ENCODE data around the gene CYP26A1.

Gene CYP26A1

GRCh38 chr10:93081318-93081717 lies 7.6 kb downstream of the CYP26A1 start:
- DNase-seq (ENCODE audit: low read depth): no peak
- TF ChIP-seq CTCF (conservative IDR thresholded peaks at IDR 0.05; ENCODE audit: low read depth, low read length): no peak
- H3K4me3 ChIP-seq (ENCODE audit: low read length): no peak overlapping the region

GRCh38 chr10:93081834-93082233 lies 8.1 kb downstream of the CYP26A1 start:
- no peak for DNase-seq (ENCODE audit: low read depth)
- H3K4me3 ChIP-seq (ENCODE audit: low read length): no peak overlapping the region
- no peak for TF ChIP-seq CTCF (conservative IDR thresholded peaks at IDR 0.05; ENCODE audit: low read depth, low read length)

DNA sequence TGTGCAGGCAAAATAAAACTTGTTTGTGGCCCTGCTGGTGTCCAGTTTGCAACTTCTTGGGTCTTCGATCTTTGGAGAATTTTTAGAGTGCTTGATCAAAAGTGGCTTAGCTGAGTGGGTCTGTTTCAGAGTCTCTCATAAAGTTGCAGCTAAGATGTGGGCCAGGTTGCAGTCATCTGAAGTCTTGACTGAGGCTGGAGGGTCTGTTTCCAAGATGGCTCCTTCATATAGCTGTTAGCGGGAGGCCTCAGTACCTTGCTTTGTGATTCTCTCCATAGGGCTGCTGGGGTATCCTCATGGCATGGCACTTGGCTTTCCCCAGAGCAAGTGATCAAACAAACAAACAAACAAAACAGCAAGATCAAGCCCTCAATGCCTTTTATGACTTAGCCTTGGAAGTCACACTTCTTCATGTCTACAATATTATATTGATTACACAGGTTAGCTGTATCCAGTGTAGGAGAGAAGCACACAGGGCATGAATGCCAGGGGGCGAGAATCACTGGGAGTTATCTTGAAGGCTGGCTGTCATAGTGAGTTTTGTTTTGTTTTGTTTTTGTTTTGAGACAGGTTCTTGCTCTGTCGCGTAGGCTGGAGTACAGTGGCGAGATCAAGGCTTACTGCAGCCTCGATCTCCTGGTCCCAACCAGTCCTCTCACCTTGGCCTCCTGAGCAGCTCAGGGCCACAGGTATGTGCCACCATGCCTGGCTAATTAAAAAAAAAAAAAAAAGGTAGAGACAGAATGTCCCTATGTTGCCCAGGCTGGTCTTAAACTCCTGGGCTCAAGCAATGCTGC lies 10.2 kb downstream of the CYP26A1 start:
- no peak for TF ChIP-seq CTCF (conservative IDR thresholded peaks at IDR 0.05; ENCODE audit: low read depth, low read length)
- H3K4me3 ChIP-seq (ENCODE audit: low read length): no peak overlapping the region
- no peak for DNase-seq (ENCODE audit: low read depth)

- H3K4me3 ChIP-seq (ENCODE audit: low read length): no peak overlapping the region
- TF ChIP-seq CTCF (conservative IDR thresholded peaks at IDR 0.05; ENCODE audit: low read depth, low read length): no peak
- no peak for DNase-seq (ENCODE audit: low read depth)
Observed at GRCh38 chr10:93085272-93085859, 11.7 kb downstream of the CYP26A1 start.

GRCh38 chr10:93086289-93086688 lies 12.6 kb downstream of the CYP26A1 start:
- H3K4me3 ChIP-seq (ENCODE audit: low read length): no peak overlapping the region
- no peak for TF ChIP-seq CTCF (conservative IDR thresholded peaks at IDR 0.05; ENCODE audit: low read depth, low read length)
- no peak for DNase-seq (ENCODE audit: low read depth)

- DNase-seq (ENCODE audit: low read depth): no peak
- no peak overlapping the region for H3K4me3 ChIP-seq (ENCODE audit: low read length)
- TF ChIP-seq CTCF (conservative IDR thresholded peaks at IDR 0.05; ENCODE audit: low read depth, low read length): no peak
Observed at GRCh38 chr10:93087846-93088245, 14.2 kb downstream of the CYP26A1 start.

DNA sequence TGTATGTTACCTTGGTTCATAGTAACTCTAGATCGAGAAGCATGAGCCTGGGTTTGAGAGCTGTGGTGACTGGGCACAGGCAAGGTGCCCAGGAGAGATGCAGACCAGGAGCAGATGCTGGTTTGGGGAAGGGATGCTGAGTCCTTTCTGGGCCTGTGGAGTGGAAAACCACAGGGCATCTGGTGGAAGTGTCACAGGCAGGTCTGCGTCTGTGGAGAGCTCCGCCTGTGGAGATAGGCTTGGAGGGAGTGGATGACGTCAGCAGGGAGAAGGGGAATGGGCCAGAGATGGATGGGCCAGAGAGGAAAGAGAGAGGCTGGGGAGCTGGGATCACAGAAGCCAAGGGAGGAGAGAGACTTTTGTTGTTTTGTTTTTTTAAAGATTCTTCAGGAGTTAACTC lies 14.8 kb downstream of the CYP26A1 start:
- DNase-seq (ENCODE audit: low read depth): no peak
- H3K4me3 ChIP-seq (ENCODE audit: low read length): no peak overlapping the region
- no peak for TF ChIP-seq CTCF (conservative IDR thresholded peaks at IDR 0.05; ENCODE audit: low read depth, low read length)
